IPS-11a (cell line): Measurements from ENCODE around the gene BICC1.

Experiments used
- H3K4me3 ChIP-seq: one replicate; pipeline ENCODE4 v1.5.1; 2013; ENCODE audit warnings: low read depth, low read length, control low read depth

The BICC1 gene

GRCh38 chr10:58512491-58513187, at the start of gene BICC1:
Gene BICC1 (plus strand): TSS chr10:58512872. CDS start chr10:58513144, 272 bp downstream.
- H3K4me3 ChIP-seq: peak within 1 kb of the TSS; percentile 69

- H3K4me3 ChIP-seq: no peak overlapping the region
Measured at GRCh38 chr10:58464956-58465355, 47.7 kb upstream of the BICC1 start.

GRCh38 chr10:58465629-58466028, 47.0 kb upstream of the BICC1 start:
- no peak overlapping the region for H3K4me3 ChIP-seq

GRCh38 chr10:58467931-58468635, 44.6 kb upstream of the BICC1 start:
- H3K4me3 ChIP-seq: no peak overlapping the region

- no peak overlapping the region for H3K4me3 ChIP-seq
Measured at GRCh38 chr10:58473976-58474375, 38.7 kb upstream of the BICC1 start.

- no peak overlapping the region for H3K4me3 ChIP-seq
Measured at GRCh38 chr10:58475322-58476277, 37.1 kb upstream of the BICC1 start.

- no peak overlapping the region for H3K4me3 ChIP-seq
Measured at GRCh38 chr10:58477122-58477521, 35.5 kb upstream of the BICC1 start.

GRCh38 chr10:58477902-58478301, 34.8 kb upstream of the BICC1 start:
- no peak overlapping the region for H3K4me3 ChIP-seq

- H3K4me3 ChIP-seq: no peak overlapping the region
Measured at GRCh38 chr10:58479045-58479444, 33.6 kb upstream of the BICC1 start.

GRCh38 chr10:58480321-58480720, 32.4 kb upstream of the BICC1 start:
- no peak overlapping the region for H3K4me3 ChIP-seq

- H3K4me3 ChIP-seq: no peak overlapping the region
Measured at GRCh38 chr10:58481569-58482109, 31.0 kb upstream of the BICC1 start.

GRCh38 chr10:58486821-58487220, 25.9 kb upstream of the BICC1 start:
- H3K4me3 ChIP-seq: no peak overlapping the region

GRCh38 chr10:58488921-58489320, 23.8 kb upstream of the BICC1 start:
- H3K4me3 ChIP-seq: no peak overlapping the region

- H3K4me3 ChIP-seq: no peak overlapping the region
Measured at GRCh38 chr10:58502956-58503355, 9.7 kb upstream of the BICC1 start.

GRCh38 chr10:58508316-58508715, 4.4 kb upstream of the BICC1 start:
- H3K4me3 ChIP-seq: no peak overlapping the region

GRCh38 chr10:58511765-58512490, 744 bp upstream of the BICC1 start:
- peak overlapping the region; percentile 49 for H3K4me3 ChIP-seq

GRCh38 chr10:58513188-58514110, 777 bp downstream of the BICC1 start:
- H3K4me3 ChIP-seq: peak overlapping the region; percentile 69

GRCh38 chr10:58514111-58514770, 1.6 kb downstream of the BICC1 start:
- no peak overlapping the region for H3K4me3 ChIP-seq
